G401.6 (cell line): ENCODE results near the gene C12orf42.
"Not testable (repeated sequence)": the region's sequence is repeated elsewhere in the genome, so short reads cannot be mapped to it uniquely, and the experiment has no call there.

ENCODE experiments used
- FAIRE-seq: peaks from 2 replicates; lab custom pipeline; 2012; peaks lifted over from hg19 to GRCh38; lab: Jason Lieb, UNC

Gene C12orf42

DNA sequence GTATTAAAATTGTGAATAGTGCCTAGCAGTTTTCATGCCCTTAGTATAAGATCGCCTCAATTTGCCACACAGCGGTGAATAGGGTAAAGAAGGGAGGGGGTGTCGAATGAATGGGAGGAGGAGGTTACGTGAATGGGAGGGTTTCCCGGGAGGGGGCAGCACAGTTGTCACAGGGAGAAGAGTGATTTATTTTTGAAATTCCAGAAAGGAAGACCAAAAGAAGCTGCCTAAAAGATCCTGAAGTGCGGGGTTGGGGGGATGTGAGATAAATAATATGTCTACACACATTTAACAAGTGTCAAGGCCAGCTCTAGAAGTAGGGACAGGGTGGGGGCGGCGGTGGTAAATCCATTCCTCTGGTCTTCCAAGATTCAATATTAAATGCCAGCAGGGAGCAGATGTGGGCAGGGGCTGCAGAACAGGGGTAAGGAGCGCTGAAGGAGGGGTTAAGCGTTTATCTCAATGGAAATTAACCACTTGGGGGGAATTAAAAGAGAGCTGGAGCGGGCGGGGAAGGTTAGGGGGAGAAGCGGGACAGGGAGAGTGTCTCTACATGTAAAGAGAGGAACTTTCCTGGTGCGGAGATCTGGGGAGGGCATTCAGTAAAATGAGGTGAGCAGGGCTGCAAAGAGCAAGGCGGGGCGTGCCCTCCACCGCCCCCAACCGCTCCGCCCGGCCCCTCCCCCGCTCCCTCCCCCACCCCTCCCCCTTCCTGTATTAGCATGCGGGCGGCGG is 867 bp downstream of the C12orf42 start:
- no peak for FAIRE-seq

DNA sequence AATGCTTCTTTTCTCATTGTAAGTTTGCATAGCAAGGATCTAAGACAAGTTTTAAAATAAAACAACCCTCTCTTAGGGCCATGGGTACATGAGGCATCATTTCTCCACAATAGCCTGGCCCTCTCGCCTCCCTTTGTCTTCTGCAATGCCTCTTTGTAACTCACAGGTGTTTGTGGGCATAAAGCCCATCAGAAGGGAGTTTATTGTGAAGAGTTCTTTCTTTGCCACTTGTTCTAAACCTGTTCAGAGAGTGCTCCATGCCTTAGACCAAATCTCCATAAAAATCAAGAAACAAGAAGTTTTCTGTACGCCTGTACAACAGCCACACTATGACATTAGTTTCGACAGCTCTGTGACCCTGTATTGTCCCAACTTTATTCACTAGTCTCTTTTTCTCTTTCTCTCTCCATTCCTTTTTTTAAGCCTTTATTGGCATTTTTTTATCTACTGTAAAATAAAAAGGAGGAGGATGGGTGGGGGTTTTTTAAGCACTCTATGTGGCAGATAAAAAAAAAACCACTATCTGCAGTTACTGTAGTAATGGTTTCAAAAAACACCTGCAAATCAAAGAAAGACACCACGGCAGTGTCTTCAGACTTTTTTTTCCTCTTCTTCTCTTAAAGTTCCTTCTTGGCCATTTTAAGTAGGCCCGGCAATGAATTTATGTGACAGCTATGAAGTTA is 1.6 kb downstream of the C12orf42 start:
- FAIRE-seq: no peak

DNA sequence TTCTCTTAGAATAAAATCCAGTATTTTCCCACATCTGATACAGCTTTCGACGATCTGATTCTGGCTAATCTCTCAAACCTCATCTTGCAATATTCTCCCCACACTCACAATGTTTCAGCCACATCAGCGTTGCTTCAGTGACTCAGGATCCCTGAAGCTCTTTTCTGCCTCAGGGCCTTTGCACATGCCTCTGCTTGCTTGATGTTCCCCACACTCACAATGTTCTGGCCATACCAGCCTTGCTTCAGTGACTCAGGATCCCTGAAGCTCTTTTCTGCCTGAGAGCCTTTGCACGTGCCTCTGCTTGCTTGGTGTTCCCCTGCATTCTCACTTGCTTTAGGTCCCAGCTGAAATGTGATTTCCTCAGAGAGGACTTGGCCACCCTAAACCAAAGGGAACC is 2.6 kb downstream of the C12orf42 start:
- FAIRE-seq: no peak

DNA sequence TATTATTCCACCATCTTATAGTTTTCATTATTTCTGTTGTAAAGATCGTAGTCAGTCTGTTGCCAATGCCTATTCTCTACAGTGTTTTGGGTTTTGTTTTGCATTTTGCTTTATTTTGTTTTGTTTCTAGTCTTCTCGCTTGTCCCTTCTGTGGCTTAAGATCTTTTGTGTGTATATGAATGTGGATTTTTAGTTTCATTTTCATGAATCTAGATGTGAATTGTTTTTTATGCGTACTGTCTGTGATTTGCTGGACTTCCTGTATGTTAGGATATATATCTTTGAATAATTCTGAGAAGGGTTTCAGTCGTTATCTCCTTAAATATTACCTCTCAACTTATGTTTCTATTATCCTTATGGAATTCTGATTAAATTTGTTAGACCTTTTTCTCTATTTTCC is 13.4 kb downstream of the C12orf42 start:
- FAIRE-seq: no peak

DNA sequence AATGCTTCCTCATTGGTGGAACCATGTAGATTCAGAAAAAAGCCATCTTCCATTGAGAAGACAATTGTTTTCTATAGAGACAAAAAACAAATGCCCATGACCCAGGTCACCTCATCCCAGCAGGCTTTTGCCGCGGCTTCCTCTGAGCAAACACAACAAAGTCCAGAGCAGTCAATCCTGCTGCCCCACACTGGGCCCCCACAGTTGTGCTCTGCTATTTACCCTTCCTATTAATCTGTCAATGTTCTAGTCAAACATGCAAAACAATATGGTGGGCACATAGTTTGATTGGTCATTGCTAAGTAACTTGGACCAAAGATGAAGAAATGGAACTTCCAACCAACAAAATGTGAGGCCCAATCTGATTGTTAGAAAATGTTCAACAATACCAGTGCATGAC is 20.7 kb downstream of the C12orf42 start:
- FAIRE-seq: no peak

DNA sequence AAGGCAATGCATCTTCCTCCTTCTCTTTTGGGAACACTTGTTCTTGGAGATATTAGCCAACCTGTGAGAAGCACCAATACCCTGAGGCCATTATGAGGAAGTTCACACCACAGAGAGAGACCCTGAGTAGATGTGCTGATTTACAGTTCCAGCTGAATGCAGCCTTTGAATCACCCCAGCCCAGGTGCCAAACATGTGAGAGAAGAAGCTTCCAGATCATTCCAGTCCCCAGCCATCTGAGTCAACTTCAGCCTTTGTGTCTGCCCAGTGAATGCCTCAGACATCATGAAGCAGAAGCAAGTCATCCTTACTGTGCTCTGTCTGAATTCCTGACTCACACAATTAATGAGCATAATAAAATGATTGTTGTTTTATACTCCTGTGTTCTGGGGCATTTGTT is 25.1 kb downstream of the C12orf42 start:
- FAIRE-seq: no peak

DNA sequence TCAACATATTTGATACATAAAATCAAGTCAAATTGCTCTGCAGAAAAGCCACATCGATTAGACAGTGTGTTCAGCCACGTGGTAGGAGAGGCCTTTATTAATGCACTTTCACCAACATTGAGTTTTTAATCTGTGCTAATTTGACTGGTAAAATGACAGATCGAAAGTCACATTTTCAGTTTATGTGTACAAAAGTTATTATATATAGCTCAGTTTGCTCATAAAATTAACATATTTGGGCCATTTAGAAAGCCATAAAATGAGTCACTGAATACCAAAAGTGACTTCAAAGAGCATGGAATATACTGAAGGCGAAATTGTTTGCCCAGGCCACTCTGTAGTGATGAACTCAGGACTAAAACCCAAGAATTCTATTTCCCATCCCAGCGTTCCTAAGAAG is 26.0 kb downstream of the C12orf42 start:
- FAIRE-seq: no peak

DNA sequence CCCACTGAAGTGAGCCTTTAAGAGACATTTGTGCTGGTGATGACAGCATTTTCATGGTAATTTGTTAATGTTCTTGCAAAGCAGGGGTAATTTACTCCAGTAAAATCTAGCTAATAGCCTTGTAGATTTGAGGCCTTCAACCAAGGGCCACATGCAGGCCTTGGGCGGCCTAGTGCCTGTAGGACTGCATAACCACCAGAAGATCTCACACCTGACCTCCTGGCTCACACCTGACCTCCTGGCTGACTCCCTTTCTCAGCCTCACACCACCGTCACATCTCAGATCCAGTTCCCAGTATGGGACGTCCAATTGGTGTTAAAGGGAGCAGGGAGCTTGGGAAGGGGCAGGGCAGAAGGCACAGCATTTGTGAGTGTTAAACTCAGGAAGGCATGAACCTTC is 26.9 kb downstream of the C12orf42 start:
- FAIRE-seq: no peak

DNA sequence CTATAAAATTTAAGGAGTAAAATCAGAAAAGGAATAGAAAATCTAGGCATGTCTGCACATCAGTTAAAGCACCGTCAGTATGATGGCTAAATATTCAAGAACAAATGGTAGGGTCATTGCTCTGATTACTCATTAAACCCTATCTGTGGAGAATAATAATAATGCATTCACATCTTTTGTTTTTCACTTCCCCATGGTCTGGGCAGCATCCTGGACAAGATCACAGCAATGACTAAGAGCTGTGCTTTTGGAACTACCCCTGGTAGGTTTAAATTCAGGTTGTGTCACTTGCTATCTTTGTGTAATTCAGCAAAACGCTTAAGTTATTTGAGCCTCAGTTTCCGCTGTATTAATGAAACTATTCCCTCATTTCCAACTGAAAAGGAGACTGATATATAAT is 33.1 kb downstream of the C12orf42 start:
- FAIRE-seq: no peak

DNA sequence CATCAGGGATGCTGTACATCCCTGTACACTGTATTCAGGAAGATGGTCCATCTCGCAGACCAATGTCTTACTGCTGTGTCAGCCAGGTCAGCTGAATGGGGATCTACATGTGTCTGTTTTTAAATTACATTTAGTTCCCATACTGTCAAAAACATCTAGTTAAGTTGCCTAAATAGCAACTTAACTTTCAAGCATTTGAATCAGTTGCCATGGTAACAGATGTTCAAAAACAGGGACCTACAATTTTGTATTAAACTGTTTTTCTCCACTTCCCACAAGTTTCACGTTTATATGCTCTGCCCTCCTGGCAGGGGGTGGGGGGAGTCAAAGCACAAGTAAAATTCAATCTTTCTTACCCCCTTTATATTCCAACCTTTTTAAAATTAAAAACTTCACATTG is 38.3 kb downstream of the C12orf42 start:
- no peak for FAIRE-seq

DNA sequence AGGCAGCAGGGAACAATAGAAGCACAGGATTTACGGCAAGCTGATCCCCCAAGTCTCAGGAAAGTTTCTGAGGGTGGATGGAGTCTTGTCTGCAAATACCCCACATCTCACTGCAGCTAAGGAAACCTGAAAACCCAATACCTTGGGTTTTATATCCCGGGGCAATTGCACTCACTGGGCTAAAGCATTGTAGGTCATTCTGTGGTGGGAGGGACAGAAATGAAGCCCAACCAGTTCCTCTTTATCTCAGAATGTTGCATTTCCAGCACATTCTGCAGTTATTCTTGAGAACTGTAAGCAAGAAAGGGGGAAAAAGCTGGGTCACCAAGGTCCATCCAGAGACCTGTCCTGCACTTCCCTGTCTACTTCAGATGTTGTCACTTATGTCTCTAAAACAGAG is 39.8 kb downstream of the C12orf42 start:
- FAIRE-seq: no peak

DNA sequence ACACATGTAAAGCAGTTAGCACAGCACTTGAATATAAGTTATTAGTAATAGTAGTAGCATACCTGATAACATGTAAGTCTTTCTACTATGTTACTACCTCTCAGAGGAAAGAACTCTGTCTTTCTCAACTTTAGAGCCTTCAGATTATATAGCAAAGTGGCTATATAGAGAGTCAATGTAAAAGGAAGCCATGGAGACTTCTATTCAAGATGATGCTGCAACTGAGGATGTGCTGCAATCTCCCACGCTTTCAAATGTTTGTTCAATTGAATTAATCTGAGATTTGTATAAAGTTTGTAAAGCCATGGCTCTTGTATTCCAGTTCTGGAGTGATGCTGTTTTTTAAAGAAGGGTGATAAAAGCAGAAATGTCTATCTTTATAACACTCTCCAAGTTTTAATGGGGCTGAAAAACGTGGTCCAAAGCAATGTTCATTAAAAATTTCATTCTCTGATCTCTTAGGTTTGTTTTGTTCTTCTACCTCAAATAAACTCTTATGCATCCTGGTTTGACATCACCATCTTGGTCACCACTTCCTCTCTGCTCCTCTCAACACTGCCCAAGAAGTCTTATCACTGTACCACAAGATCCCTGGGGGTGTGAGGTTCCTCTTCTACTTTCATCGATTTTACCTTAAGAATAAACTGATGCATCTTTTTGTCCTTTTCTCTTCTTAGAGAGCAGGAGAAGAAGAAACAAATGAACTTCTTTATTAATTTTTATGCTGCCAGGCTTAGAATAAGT is 40.6 kb downstream of the C12orf42 start:
- no peak for FAIRE-seq

DNA sequence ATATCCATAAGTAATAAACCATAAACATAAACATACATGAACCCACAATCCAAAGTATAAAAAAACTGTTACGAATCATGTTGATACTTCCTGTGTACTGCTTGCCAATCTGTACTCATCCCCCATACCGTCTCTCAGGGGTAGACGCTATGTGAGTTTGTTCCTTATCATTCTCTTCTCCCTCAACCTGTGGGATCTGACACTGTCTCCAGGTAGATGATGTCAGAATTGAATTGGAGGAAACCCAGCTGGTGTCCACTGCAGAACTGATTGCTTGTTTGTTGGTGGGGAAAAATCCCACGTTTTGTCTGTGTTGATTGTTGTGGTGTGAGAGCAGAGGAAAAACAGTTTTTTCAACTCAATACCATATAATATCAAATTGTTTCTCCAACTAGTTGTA is 50.8 kb downstream of the C12orf42 start:
- FAIRE-seq: no peak

DNA sequence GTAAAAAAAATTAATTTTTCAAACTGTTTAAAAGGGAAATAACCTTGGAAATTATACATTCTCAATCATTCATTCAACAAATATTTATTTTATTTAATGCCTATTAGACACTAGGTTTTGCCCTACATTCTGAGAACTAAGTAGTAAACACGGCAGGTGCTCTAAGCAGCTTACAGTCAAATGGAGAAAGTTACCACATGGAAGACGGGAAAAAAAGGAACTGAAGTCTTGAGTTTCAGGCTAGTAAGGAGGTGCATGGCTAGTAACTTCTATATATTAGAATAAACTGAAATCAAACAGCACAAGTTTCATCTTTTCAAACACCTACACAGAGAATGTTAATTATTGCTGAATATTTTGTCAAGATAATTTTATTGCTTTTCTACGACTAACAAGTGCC is 52.9 kb downstream of the C12orf42 start:
- no peak for FAIRE-seq

DNA sequence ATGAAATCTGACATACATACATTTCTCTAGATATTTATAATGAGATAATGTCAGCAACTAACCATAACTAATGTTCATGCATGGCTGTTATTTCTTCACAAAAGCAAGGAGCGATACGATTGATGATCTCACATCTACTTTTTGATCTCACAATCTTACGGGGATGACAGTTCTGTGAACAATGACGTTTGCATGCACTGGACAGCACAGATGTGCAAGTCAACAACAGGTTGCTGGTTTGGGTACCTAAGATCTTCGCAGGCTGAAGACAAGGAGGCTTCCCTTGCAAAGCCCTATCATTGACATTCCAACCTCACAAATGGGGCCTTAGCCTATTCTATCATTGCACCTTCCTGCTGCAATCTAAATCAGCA is 53.6 kb downstream of the C12orf42 start:
- FAIRE-seq: no peak

DNA sequence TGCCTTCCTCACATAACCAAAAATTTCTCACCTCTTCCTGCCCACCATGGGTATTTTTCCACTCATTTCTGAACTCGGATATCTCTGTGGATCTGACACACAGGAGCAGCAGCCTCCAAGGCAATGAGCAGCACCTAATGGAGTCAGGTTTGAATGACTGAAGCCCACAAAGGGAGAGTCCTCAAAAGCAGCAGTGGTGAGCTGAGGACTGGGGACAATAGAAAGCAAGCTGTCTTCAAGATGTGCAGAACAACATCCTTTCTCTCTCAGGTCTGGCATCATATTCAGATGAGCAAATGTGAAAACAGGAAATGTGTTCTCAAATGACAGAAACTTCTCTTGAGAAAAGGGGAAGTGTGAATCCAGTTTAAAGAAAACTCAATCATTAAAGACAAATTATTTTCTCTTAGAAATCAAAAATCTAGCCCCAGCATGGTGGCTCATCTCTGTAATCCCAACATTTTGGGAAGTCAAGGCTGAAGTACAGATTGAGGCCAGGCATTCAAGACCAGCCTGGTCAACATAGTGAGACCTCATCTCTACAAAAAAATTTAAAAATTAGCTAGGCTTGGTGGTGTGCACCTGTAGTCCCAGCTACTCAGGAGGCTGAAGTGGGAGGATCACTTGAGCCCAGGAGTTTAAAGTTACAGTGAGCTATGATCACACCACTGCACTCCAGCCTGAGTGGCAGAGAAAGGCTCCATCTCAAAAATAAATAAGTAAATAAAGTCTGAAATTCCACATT is 54.2 kb downstream of the C12orf42 start:
- no peak for FAIRE-seq

DNA sequence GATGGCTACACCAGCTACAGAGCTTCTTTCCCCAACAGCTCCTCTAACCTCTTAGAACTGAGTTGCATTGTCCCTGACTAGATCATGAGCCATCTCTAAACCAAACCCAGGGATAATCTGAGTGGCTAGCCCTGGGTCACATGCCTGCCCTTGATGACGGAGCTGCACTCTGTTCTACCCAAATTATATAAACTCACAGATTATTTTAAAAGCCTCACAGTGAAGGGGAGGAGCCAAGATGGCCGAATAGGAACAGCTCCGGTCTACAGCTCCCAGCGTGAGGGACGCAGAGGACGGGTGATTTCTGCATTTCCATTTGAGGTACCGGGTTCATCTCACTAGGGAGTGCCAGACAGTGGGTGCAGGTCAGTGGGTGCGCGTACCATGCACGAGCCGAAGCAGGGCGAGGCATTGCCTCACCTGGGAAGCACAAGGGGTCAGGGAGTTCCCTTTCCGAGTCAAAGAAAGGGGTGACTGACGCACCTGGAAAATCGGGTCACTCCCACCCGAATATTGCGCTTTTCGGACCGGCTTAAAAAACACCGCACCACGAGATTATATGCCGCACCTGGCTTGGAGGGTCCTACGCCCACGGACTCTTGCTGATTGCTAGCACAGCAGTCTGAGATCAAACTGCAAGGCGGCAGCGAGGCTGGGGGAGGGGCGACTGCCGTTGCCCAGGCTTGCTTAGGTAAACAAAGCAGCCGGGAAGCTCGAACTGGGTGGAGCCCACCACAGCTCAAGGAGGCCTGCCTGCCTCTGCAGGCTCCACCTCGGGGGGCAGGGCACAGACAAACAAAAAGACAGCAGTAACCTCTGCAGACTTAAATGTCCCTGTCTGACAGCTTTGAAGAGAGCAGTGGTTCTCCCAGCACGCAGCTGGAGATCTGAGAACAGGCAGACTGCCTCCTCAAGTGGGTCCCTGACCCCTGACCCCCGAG is 61.3 kb downstream of the C12orf42 start:
- FAIRE-seq: not testable (repeated sequence)

DNA sequence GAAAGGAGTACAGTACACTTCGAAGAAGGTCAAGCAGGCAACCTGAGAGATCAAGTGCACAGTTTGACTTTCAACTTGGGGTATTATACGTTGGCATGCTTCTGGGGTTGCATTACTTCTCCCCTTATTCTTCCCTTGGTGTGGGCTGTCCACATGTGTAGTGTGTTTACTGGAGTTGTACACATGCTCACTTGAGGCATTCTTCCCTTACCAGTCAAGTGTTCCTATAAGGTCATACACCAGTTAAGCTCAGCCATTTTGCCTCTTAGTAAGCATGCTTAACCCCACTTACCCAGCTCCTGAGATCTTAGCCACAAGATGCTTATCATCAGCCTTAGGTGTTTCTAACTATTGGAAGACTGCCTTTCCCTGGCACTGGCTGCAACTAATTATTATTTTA is 63.8 kb downstream of the C12orf42 start:
- no peak for FAIRE-seq

DNA sequence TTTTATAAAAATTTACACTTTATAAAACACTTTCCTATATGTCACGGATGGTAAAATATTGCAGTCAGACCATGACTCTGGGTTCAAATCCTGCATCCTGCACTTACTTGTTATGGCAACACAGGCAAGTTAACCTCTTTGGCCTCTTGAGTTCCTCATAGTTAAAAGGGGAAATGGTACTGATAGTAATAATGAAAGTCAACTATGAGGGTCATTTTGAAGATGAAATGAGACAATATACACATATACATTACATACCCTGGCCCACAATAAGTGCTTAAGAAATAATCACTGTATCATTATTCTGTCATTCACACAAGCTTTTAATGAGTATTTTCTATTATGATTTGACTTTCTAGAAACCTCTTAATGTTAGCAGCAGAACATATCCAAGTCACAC is 64.4 kb downstream of the C12orf42 start:
- no peak for FAIRE-seq

DNA sequence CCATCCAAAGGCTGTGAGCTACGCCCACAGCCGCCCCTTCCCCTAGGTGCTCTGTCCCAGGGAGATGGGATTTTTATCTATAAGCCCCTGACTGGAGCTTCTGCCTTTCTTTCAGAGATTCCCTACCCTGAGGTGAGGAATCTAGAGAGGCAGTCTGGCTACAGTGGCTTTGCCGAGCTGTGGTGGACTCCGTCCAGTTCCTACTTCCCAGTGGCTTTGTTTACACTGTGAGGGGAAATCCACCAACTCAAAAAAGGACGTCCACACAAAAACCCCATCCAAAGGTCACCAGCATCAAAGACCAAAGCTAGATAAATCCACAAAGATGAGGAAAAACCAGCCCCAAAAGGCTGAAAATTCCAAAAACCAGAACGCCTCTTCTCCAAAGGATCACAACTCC is 70.1 kb downstream of the C12orf42 start:
- FAIRE-seq: not testable (repeated sequence)

DNA sequence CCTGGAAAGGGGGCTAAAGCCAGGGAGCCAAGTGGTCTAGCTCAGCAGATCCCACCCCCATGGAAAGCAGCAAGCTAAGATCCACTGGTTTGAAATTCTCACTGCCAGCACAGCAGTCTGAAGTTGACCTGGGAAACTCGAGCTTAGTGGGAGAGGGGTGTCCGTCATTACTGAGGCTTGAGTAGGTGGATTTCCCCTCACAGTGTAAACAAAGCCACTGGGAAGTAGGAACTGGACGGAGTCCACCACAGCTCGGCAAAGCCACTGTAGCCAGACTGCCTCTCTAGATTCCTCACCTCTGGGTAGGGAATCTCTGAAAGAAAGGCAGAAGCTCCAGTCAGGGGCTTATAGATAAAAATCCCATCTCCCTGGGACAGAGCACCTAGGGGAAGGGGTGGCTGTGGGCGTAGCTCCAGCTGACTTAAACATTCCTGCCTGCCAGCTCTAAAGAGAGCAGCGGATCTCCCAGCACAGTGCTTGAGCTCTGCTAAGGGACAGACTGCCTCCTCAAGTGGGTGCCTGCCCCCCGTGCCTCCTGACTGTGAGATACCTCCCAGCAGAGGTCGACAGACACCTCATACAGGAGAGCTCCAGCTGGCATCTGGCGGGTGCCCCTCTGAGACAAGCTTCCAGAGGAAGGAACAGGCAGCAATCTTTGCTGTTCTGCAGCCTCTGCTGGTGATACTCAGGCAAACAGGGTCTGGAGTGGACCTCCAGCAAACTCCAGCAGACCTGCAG is 70.8 kb downstream of the C12orf42 start:
- not testable (repeated sequence) for FAIRE-seq
